GM10248 (cell line): ENCODE results near the gene IER5.
A peak's percentile ranks its signal among the peaks of the same experiment; 100 is the strongest.

Experiments
- CTCF ChIA-PET: fragments of 300-600 bp; sonication (Branson Sonifier 250); formaldehyde crosslinking; extraction: SDS; loops from one replicate; lab custom pipeline; 2021; ENCODE audit warnings: antibody characterized with exemption; lab: Yijun Ruan, JAX
- POLR2A ChIA-PET: fragments of 350-650 bp; sonication (Branson Sonifier 250); formaldehyde crosslinking; extraction: SDS; loops from one replicate; lab custom pipeline; 2020; ENCODE audit warnings: antibody characterized with exemption; lab: Yijun Ruan, JAX
- DNase-seq: peaks from one replicate; pipeline ENCODE4 v3.0.0; 2012; ENCODE audit errors: extremely low spot score
- TF ChIP-seq, protein P1 (sequence below): IDR thresholded peaks from 2 replicates; pipeline ENCODE4 v1.5.1; 2012; ENCODE audit warnings: mild to moderate bottlenecking, low read depth; ENCODE audit errors: extremely low read depth, missing control alignments, control extremely low read depth

IER5 gene

DNA sequence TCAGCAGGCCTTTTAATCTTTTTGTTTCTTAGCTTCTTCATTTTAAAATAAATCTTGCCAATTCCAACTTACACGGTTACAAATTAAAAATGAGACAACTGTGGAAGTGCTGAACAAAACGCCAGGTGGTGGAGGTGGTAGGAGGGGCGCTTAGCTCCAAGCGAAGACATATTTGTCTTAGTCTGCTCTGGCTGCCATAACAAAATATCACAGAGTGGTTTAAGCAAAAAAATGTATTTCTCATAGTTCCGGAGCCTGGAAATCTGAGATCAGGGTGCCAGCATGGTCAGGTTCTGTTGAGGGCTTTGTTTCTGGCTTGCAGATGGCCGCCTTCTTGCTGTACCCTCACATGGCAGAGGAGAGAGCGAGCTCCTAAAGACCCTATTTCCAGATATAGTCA is 14.9 kb downstream of the IER5 start:
- DNase-seq: no peak
- POLR2A ChIA-PET: interaction anchor here (1.0 to 11.8 kb wide), 4 partner anchors 13 to 52 kb away, joined by 3 to 110 read pairs (median 4); partner anchors contain the start of gene IER5
- TF ChIP-seq, protein P1, sequence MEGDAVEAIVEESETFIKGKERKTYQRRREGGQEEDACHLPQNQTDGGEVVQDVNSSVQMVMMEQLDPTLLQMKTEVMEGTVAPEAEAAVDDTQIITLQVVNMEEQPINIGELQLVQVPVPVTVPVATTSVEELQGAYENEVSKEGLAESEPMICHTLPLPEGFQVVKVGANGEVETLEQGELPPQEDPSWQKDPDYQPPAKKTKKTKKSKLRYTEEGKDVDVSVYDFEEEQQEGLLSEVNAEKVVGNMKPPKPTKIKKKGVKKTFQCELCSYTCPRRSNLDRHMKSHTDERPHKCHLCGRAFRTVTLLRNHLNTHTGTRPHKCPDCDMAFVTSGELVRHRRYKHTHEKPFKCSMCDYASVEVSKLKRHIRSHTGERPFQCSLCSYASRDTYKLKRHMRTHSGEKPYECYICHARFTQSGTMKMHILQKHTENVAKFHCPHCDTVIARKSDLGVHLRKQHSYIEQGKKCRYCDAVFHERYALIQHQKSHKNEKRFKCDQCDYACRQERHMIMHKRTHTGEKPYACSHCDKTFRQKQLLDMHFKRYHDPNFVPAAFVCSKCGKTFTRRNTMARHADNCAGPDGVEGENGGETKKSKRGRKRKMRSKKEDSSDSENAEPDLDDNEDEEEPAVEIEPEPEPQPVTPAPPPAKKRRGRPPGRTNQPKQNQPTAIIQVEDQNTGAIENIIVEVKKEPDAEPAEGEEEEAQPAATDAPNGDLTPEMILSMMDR: no peak
- CTCF ChIA-PET: interaction anchor here (1.2 to 12.5 kb wide), 8 partner anchors 9 to 57 kb away, joined by 3 to 107 read pairs (median 6); no protein-coding TSS in a partner anchor

DNA sequence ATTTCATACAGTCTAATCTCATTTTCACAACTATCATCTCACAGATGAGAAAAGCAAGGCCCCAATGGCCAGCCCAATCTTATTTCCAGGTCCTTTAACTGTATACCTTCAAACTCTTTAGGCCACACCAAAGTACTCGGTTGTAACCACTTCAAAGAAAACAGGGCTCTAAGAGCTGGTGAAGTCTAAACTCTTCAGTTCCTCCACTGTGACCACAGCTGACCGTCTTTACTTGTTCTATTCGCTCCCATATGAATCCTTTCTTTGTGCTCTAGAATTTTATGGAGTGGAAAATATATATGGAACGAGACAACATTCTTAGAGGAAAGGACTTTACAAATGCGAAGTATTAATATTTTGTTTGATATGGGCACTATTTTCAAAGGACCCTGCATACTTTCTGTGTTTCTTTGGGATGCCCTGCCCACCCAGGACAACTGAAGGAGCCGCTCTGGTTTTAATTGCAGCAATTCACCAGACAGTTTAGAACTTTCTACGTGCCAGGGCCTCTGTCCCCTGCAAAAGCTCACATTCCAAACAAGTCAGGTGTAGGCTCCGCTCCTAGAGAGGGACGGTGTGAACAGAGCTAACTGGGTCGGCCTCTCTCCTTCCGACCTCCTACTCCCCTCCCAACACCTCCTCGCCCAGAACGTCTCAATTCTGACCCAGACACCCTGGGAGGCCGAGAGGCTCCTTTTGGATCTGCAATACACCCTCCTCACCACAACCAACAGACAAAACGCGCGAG is 15.7 kb downstream of the IER5 start:
- peak; percentile 45 for DNase-seq
- ChIA-PET CTCF (interaction anchor here (1.2 to 12.5 kb wide), 12 partner anchors 10 to 58 kb away, joined by 3 to 107 read pairs (median 8); no protein-coding TSS in a partner anchor), POLR2A (interaction anchor here (1.2 to 11.8 kb wide), 4 partner anchors 8 to 32 kb away, joined by 4 to 110 read pairs (median 6); partner anchors contain the start of gene IER5)

DNA sequence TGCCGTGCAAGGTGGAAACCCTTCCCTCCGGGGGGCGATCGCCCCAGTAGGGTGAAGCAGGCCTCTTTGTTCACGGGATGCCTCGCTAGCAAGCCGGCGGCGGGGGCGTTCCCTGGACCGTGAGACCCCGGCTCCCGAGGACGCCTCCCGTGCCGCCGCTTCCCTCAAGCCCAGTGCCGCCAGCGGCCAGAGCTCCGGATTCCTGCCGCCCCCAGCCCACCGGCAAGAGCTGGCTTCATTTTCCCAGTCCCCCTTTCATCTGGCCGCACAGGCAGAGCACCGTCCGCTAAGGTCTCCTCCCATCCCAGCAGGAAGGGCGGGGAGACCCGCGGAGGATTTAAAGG is 16.3 kb downstream of the IER5 start:
- CTCF ChIA-PET: interaction anchor here (1.2 to 12.5 kb wide), 11 partner anchors 10 to 67 kb away, joined by 3 to 107 read pairs (median 8); no protein-coding TSS in a partner anchor
- TF ChIP-seq, protein P1: no peak
- POLR2A ChIA-PET: interaction anchor here (0.6 to 11.8 kb wide), 9 partner anchors 8 to 33 kb away, joined by 3 to 110 read pairs (median 6); partner anchors contain the start of gene IER5
- DNase-seq: no peak

More for the DNA sequence above, 15.7 kb downstream of the IER5 start:
- TF ChIP-seq, protein P1: no peak

DNA sequence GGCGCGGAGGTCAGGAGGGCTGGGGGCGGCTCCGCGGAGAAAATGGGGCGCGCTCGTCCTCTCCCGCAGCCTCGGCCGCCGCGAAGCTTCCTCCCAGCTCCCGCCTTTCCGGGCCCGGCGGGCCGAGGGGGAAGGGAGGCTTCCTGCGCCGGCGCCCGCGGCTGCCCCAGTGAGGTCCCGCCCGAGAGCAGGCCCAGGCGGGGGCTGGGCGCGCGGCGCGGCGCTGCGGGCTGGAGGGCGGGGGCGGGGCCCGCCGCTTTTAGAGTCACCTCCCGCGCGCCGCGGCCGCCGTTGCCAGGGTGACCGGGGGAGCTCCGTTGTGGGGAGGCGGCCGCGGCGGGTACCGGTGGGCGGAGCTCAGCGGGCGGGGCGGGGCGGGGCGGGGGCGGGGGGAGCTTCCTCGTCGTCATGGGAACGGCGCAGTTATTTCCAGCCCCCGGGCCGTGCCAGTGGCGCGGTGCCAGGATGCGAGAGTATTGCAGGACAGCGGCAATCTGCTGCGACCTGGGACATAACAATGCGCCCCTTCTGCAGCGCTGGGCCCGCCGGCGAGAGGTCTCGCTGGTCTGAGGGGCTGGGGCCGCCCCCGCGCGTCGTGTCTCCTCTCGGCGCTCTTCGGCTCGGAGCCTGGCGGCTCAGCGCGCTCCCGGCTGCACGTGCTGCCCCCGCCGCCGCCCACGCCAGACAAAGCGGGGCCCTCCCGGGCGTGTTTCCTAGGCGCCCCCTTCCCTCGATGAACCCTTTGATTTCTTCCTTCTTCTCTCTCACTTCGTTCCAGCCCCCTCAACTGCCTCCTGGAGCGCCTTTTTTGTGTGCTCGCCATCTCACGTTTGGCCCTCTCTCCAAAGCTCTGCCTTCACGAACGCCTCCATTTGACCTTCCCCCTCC is 16.9 kb downstream of the IER5 start:
- TF ChIP-seq, protein P1: no peak
- ChIA-PET CTCF (interaction anchor here (1.2 to 12.5 kb wide), 11 partner anchors 9 to 67 kb away, joined by 3 to 107 read pairs (median 8); no protein-coding TSS in a partner anchor), POLR2A (interaction anchor here (0.6 to 11.8 kb wide), 10 partner anchors 8 to 32 kb away, joined by 3 to 110 read pairs (median 6); partner anchors contain the start of gene IER5)
- peak; percentile 94 for DNase-seq

DNA sequence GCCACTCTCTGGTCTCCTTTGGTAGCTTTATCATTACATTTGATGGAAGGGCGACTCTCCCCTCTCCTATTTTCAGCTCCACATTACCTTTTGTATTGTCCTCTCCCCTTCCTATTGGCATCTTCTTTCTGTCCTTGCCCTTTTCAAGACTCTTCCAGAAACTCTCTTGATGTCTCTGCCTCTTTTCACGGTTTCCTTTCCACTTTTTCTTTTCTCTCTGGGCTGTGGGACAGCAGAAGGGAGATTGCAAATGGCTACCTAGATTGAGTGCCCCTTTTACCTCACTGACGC is 17.5 kb downstream of the IER5 start:
- no peak for DNase-seq
- TF ChIP-seq, protein P1: no peak
- POLR2A ChIA-PET: interaction anchor here (1.2 to 11.8 kb wide), 5 partner anchors 9 to 27 kb away, joined by 3 to 110 read pairs (median 6); partner anchors contain the start of gene IER5
- CTCF ChIA-PET: interaction anchor here (1.2 to 12.5 kb wide), 10 partner anchors 9 to 68 kb away, joined by 3 to 107 read pairs (median 12); no protein-coding TSS in a partner anchor
